ENCODE results near the gene MEF2D.
A peak's percentile ranks its signal among the peaks of the same experiment; 100 is the strongest.

The MEF2D gene

DNA sequence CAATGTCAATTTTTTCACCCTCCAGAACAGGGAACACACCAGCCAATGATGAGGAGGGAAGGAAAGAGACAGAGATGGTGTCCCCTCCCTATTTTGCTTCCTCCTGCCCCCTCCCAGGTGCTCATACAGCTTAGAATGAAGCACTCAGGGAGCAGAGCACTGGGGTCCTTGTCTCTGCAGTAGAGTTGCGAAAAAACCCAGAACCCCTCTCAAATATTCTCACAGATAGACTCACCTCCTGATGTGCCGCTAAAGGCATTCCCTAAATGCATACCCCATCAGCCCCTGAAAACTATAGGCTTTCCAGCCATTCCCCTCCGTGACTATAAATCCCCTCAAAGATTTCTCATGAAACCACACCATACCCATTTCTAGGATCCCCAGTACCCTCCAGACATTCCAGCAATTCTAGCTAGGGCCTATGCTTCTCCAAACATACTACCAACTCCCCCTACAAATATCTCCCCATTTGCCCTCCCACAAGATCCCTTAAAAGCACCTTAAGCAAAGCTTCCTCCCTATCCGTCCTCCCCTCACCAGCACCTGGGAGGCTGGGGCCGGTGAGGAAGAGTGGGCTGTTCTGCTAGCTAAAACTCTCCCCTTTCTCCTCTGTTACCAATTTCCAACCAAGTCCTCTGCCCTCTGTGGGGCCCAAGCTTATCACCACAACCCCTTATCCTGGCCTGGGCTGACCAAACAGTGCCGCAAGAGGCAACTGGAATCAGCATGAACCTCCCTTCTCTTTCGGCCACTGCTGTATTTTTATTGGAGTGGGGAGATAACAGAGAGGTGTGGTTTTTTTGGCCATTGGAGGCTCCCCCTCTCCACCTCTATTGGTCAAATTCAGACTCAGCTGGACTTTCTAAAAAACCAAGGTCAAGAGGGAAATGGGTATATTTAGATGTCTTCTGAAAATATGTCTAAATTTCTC is 76.9 kb downstream of the MEF2D start:
- no peak overlapping the region for H3K4me3 ChIP-seq (ENCODE audit: low read length)
- DNase-seq (ENCODE audit: low read depth, low spot score), result no peak

DNA sequence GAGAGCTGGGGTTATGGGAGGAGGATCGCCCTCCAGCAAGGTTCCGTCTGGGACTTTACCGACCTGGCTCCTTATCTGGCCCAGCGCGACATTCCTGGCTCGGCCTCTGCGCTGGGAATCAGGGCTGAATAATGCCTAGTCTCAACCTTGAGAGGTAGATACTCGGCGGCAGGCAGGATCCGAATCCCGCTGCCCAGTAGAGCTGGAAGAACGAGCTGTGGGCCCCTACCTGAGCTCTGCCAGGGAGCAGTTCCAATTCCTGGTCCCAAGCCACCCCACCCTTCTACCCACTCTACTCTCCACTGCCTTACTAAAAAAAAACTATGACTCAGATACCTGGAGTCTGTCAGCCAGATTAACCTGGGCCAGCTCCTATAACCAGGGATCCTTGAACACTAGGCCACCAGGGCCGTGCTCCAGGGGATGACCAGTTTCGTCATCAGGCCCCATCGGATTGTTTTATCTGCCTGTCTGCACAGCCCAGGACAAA is 77.9 kb downstream of the MEF2D start:
- DNase-seq (ENCODE audit: low read depth, low spot score), result no peak
- no peak overlapping the region for H3K4me3 ChIP-seq (ENCODE audit: low read length)

DNA sequence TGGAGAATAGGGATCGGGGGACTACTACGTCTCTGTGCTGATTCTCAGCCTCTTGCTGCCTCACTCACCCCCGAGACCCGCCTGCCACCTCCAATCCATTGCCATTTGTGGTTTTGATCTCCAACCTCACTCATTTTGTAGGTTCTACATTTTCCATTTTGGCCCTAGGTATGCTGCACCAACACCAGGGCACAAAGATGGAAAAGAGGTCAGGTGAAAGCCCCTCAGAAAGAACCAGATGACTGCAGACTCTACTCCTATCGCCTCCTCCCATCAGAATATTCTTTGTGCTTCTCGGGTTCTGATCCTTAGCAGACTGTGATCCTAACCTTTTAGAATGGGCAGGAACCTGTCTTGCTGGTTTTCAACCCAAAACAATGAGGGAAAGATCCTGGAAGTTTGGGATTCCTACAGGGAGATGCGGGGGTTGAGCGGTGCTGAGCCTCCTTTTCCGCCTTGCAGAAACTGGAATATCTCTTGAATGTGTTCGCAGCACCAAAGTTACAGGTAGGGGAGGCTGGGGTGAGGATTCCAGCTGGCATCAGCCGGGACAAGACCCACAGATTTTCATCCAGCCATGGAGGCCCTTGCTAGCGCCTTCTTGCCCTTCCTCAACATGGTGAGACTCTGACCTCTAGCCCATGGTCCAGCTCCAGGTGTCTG is 78.5 kb downstream of the MEF2D start:
- peak overlapping the region; percentile 61 for H3K4me3 ChIP-seq (ENCODE audit: low read length)
- DNase-seq (ENCODE audit: low read depth, low spot score), result no peak

DNA sequence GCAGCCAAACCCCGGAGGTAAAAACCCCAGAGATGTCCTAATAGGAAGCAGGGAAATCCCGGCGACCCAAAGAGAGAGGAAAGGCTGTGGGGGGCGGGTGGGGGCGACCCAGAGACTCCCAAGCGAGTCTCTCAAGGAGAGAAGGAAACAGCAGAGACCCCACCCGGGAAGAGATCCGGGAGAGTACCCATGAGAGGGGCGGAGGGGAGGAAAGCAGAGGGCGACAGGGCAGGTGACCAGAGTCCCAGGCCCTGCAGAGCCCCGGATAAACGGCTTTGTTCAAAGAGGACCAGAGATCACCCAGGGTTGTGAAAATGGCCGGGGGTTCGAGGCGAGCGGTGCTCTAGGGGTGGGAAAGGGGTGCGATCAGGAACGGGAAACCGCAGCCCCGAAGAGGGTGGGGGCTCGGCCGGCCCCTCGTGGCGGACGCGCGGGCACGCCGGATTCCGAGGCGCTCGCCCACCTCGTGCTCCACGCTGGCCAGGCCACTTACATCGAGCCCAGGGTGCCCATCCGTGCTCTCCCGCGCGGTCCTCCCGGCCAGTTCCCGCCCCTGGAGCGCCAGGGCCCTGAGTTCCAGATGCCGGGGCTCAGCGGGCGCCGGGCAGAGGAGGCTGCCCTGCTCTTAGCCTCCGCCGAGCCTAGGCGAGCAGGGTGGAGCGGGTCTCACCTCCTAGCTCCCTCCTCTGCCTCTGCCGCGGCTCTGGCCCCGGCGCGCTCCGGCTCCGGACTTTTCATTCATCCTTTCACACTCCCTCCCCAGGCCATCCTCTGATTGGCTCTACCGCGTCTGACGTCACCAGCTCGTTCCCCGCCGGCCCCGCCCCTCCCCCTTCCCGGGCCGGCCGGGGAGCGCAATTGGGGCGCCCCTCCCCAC is 79.3 kb downstream of the MEF2D start:
- peak overlapping the region; percentile 61 for H3K4me3 ChIP-seq (ENCODE audit: low read length)
- peak; percentile 77 for DNase-seq (ENCODE audit: low read depth, low spot score)

DNA sequence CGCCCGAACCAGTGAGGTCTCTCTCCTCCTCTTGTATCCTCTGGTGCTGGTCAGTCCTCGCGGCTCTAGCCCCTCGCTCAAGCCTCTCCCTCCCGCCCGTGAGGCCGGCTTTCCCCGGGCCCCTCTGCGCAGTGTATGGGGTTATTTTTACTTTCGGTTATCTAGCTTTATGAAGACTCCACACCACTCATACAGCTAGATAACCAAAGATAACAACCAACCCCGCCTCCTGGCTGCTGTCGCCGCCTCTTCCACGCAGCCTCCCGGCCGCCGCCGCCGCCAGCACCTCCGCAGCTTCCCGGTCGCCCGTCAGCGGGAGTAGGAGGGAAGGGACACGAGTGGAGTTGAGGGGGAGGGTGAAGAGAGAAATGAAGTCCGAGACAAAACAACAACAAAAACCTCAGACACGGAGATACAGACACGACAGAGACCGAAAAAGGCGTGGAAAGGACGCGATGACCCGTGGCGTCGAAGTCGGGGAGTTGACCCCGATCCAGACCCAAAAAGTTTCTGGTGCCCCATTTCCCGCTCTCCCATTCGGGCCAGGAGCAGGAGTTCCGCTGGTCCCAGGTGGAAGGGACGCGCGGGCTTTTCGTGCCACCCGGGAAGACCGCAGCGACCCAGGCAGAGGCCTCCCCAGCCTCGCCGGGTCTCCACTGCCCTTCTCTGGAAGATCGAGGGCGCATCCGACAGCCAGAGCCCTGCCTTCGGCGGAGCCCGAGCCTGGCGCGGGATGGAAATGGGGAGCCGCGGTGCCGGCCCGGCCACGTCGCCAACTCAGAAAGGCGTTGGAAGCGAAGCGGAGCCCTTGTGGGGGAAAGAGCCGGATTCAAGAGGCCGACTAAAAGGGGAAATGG is 80.1 kb downstream of the MEF2D start:
- H3K4me3 ChIP-seq (ENCODE audit: low read length), result peak overlapping the region; percentile 61
- peak; percentile 42 for DNase-seq (ENCODE audit: low read depth, low spot score)

DNA sequence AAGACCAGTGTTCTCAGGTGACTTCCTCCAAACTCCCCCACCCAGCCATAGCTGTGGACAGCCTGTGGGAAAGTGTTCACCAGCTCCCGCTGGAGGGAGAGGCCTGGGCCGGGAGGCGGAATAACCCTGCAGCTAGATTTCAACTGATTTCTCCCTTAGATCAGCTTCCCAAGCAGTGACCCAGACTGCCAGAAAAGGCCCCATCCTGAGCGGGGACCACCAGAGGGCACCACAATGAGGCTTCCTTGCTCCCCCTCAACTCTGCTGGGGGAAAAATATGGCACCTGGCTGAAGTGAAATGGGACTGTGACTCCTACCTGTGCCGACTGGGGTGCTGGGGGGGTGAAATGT is 80.7 kb downstream of the MEF2D start:
- H3K4me3 ChIP-seq (ENCODE audit: low read length), result peak overlapping the region; percentile 61

DNA sequence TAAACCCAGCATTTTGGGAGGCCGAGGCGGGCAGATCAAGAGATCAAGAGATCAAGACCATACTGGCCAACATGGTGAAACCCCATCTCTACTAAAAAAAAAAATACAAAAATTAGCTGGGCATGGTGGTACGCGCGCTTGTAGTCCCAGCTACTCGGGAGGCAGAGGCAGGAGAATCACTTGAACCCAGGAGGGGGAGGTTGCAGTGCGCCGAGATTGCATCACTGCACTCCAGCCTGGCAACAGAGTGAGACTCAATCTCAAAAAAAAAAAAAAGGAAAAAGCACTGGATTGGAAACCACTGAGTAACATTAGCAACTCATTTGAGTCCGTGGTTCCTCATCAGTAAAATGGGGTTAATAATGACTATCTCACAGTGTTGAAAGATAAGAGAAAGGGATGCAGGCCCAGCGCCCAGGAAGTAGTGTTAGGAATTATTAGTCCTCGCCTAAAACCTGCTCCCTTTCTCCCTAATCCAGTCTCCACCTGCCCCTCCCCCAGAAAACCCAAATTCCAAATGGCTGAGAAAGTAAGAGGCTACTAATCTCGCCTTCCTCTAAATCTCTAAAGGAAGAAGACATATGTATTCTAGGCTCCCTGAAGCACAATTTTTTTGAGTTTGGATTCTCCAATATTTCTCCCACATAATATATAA is 82.0 kb downstream of the MEF2D start:
- no peak overlapping the region for H3K4me3 ChIP-seq (ENCODE audit: low read length)
- DNase-seq (ENCODE audit: low read depth, low spot score), result no peak

More for the DNA sequence above, 80.7 kb downstream of the MEF2D start:
- peak; percentile 64 for DNase-seq (ENCODE audit: low read depth, low spot score)

DNA sequence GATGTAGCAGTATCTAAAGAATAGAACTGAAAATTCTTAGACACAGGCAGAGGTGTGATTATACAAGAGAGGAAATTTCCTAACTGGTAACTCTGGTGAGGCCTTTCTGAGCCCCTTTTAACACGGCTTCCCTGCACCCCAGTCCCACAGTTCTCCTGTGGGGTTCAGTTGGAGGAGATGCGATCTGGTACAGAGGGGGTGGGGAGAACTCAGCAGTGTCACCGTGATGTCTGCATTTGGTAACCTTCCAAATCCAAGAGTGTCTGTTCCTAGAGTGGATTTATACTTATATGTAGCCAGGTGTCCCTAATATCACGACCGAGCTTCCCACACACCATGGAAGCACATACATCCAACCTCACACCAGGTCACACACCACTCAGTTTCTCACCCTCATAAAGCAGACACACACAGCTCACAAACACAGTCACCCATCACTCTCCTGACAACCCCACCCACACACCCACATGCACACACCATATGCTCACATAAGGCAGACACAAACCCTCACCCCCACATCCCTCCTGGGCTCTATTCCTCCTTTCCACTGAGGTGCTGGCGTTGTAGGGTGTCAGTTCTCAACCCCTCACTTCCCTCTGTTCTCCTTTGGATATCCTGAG is 83.1 kb downstream of the MEF2D start:
- no peak for DNase-seq (ENCODE audit: low read depth, low spot score)

DNA sequence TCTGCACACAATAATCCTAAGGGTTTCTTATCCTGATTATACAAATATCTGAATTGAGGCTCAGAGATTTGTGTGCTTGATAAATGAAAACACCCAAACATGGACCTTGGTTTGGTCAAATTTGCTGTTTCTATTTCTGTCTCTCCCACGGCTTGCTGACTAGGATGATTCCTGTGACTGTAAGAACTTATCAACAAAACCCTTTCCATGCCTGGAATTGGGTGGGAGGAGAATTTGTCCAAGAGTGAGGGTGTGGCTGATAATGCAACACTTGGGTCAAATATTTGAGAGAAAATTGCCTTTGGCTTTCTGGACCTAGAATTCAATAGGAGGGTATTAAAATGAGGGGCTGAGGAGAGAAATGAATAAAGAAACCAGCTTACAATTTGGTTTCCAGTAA is 83.6 kb downstream of the MEF2D start:
- no peak for DNase-seq (ENCODE audit: low read depth, low spot score)

More for the DNA sequence above, 83.1 kb downstream of the MEF2D start:
- no peak overlapping the region for H3K4me3 ChIP-seq (ENCODE audit: low read length)

DNA sequence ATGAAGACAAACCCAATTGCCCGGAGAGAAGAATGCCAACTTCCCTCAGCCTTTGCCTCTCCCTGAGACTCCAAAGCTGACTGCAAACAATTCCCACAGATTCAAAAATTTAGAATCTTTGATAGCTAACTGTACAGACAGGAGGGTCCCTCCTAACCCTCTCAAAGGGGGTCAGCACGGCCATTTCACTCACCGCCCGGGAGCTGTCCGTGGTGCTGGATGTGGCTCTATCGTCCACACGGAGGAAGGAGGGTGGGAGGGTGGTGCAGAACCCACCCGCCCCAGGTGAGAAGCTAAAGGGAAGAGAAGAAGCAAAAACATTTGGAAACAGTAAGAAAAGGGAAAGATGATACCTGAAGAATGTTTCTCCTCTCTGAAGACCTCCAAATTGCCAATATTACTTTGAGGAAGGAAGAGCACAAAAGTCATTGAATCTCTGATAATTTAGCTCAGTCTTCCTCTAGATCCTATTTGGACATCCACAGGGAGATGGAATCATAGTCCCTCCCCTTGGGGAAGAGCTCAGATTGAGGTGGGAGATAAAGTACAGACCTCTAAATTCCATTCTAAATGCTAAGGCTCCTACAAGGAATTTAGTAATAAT is 86.0 kb downstream of the MEF2D start:
- DNase-seq (ENCODE audit: low read depth, low spot score), result no peak
- H3K4me3 ChIP-seq (ENCODE audit: low read length), result no peak overlapping the region

More for the DNA sequence above, 83.6 kb downstream of the MEF2D start:
- H3K4me3 ChIP-seq (ENCODE audit: low read length), result no peak overlapping the region

All from Jurkat, Clone E6-1 (cell line).